Measurements from ENCODE around the gene DLEC1.

DLEC1 gene

DNA sequence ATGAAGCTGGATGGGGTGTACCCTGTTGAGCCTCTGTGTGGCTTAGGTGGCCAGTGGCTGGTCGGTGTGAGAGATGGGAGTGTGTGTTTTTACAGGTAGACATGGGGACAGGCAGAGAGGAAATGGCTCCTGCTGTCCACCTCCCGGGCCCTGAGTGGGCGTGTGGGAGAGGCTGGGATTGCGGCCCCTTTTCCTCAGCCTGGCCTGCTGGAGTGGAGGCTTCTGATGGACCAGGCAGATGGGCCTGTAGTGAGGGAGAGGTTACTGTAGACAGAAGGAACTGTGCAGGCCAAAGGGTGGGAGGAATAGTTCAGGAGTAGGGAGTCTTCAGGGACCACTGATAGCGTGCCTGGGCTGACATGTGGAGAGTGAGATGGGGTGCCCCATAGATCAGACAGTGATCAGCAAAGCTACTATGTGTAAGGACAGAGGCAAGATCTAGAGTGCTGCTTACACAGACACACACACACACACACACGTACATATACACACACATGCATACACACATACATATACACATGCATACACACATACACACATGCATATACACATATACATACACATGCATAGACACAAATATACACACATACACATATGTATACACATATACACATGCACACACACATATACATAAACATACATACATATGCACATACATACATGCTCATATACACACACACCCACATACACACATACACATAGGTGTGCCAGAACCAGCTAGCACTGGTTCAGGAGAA, 71.5 kb downstream of the DLEC1 start:
- no peak for DNase-seq

- no peak for DNase-seq
These were observed 72.2 kb downstream of the DLEC1 start for GRCh38 chr3:38111201-38111600.

GRCh38 chr3:38111696-38112377, 72.8 kb downstream of the DLEC1 start:
- DNase-seq: no peak

DNA sequence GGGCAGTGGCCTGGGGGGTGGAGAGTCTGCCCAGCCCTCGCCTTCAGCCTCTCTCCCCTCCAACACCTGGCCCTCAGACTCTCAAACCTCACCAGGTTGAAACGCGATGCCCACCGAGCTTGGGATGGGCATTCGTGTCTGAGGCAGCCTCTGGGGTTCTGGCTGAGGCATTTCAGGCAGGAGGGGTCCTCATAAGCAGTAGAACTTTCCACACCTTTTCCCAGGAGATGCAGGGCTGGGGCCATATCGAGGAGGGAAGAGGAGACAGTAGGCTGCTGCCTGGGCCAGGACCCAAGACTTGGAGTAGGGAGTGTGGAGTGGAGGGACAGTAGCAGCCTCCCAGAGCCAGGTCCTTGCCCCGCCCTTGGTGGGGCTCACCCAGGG, 73.4 kb downstream of the DLEC1 start:
- DNase-seq: no peak

GRCh38 chr3:38114052-38114874, 75.3 kb downstream of the DLEC1 start:
- no peak for DNase-seq

- no peak for DNase-seq
These were observed 76.1 kb downstream of the DLEC1 start for GRCh38 chr3:38114875-38115644.

DNA sequence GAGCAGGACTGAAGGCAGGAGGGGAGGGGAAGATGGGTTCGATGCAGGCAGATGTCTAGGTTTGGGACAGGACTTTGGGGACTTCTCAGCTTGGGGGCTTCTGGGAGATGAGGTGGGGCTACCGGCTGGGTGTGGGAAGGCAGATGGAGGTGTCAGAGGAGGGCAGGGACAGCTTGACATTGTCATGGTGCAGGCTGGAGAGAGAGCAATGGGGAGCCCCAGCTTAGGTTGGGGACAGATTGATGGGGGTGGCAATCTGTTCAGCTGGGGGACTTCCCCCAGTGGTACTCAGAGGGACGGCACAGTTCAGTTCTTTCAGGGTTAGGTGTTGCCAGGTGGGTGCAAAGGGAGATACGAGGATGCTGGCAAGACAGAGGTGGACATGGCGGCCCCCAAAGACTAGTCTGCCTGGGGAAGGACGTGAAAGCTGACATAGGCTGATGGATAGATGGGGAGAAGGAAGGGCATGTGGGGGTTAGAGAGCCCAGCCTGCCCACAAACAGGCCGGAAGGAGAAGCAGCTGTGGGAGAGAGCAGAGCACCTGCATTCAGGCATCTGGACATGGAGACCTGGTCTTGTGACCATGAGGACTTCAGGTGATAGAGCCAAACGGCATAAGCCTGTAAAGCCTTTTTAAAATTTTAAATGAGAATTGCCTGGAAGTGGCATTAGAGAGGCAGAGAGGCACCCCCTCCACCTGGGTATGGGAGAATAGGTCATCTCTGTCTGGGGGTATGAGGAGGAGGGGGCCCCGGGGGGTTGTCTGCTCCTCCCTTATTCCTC, 76.8 kb downstream of the DLEC1 start:
- DNase-seq: no peak

DNA sequence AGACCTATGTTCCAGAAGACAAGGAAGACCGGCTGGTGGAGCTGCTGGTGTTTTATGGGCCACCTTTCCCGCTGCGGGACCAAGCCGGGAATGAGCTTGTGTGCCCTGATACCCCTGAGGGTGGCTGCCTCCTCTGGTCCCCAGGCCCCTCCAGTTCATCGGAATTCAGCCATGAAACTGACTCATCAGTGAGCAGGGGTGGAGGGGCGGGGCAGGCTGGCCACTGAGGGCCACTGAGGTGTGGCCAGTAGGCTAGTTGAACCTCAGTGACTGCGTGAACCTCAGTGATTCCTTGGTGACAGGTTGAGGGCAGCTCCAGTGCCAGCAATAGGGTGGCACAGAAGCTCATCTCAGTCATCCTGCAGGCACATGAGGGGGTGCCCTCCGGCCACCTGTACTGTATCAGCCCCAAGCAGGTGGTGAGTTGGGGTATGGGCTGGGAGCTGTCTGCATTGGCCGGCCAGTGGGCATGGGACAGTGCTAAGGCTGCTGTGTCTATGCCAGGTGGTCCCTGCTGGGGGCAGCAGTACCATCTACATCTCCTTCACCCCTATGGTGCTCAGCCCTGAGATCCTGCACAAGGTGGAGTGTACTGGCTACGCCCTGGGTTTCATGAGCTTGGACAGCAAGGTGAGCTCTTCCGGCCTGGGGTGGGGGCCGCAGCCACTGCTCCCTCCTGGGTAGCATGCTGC, 77.6 kb downstream of the DLEC1 start:
- DNase-seq: no peak

- no peak for DNase-seq
These were observed 78.2 kb downstream of the DLEC1 start for GRCh38 chr3:38117163-38117716.

DNA sequence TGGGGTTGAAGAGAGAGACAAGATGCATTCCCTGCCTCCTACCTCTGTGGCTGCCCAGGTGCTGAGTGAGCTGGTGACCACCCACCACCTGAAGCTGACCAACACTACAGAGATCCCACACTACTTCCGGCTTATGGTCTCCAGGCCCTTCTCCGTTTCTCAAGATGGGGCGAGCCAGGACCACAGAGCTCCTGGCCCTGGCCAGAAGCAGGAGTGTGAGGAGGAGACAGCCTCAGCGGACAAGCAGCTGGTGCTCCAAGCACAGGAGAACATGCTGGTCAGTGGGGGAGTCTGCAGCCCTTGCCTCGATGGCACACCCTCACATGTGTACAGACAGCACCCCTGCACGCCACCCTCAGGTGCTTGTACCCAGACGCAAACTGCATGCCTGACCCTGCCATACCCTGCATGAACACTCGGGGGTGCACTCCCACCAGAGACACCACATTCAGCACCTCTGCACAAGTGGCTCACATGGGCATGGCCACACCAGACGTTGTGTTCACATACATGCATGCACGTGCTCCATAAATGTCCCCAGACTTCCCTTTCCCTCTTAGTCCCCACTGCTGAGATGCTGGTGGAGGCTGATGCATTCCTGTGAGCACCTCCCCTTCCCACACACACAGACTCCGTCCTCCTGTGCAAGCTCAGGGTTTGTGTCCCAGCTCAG, 78.9 kb downstream of the DLEC1 start:
- peak; percentile 8 for DNase-seq

- DNase-seq: no peak
These were observed 79.6 kb downstream of the DLEC1 start for GRCh38 chr3:38118421-38119247.

GRCh38 chr3:38119248-38119544, 80.2 kb downstream of the DLEC1 start:
- no peak for DNase-seq

- no peak for DNase-seq
These were observed 81.0 kb downstream of the DLEC1 start for GRCh38 chr3:38119821-38120692.

- no peak for DNase-seq
These were observed 81.9 kb downstream of the DLEC1 start for GRCh38 chr3:38120693-38121450.

GRCh38 chr3:38121451-38121831, 82.4 kb downstream of the DLEC1 start:
- DNase-seq: no peak

GRCh38 chr3:38121832-38122461, 82.9 kb downstream of the DLEC1 start:
- DNase-seq: no peak

DNA sequence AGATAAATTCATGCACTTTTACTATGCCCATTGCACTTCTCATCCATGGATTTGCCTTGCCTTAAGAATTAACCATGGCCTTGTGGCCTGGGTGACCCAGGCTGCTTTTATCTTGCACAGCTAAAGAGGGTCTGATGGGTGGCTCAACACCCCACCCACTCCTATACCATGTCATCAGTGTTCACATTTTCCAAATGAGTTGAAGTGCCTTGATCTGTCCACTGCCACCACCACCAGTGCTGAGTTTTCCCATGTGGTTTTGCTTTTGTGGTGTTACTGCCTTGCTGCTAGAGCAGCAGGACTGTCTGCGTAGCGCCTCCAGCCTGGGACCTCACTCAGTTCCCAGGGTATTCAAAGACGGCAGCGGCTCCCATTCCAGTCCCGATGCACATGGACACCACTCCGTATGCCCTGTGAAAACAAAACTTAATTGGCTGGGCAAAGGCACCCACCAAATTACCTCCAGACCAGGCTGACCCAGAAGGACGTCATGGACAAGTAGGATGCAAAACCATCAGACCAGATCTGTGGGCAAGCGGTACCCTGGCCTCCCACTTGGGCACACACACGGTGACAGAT, 83.8 kb downstream of the DLEC1 start:
- DNase-seq: no peak
